Measurements from ENCODE around the gene MSANTD1.
"Not testable (repeated sequence)": the region's sequence is repeated elsewhere in the genome, so short reads cannot be mapped to it uniquely, and the experiment has no call there.

The MSANTD1 gene

GRCh38 chr4:3299976-3300671, 51.2 kb downstream of the MSANTD1 start:
- Histone ChIP-seq H3K4ac (ENCODE audit: low read depth, low read length) (no peak overlapping the region), H3K36me3 (ENCODE audit: control insufficient read depth, insufficient read depth, low read length) (no peaks in the 10 kb centered on the region), H3K18ac (ENCODE audit: low read length) (no peak overlapping the region), H2AK5ac (ENCODE audit: low read length) (no peak overlapping the region), H3K27me3 (ENCODE audit: insufficient read depth, low read length, poor library complexity) (no peaks in the 10 kb centered on the region), H3K4me2 (ENCODE audit: low read length) (no peak overlapping the region), H3K79me1 (ENCODE audit: low read length) (peaks cover 20% of the 10 kb centered on the region), H3K79me2 (ENCODE audit: control insufficient read depth, insufficient read depth, low read length) (peaks cover 3% of the 10 kb centered on the region), H2BK15ac (replicated peaks; ENCODE audit: low read depth) (no peak overlapping the region), H3K9ac (ENCODE audit: low read length) (no peak overlapping the region), H2BK5ac (ENCODE audit: low read length) (no peak overlapping the region), H4K5ac (ENCODE audit: low read length) (no peak overlapping the region), H4K8ac (ENCODE audit: low read depth, low read length) (no peak overlapping the region), H3K4me1 (ENCODE audit: control insufficient read depth, low read depth, low read length) (no peaks in the 10 kb centered on the region), H3K4me3 (ENCODE audit: low read length) (no peak overlapping the region), H3K27ac (ENCODE audit: low read depth, low read length) (no peak overlapping the region), H3K56ac (ENCODE audit: low read length) (no peak overlapping the region), H2BK120ac (ENCODE audit: low read depth, low read length) (no peak overlapping the region), H3K23ac (ENCODE audit: low read length) (no peak overlapping the region)
- no CpG with 5 or more reads among the region's 19 CpGs for WGBS (ENCODE audit: extremely low coverage, insufficient coverage, low lambda C conversion rate)
- DNase-seq = peak; percentile 34

GRCh38 chr4:3300882-3301281, 51.9 kb downstream of the MSANTD1 start:
- not testable (repeated sequence) for H3K36me3 ChIP-seq (ENCODE audit: control insufficient read depth, insufficient read depth, low read length); H3K56ac ChIP-seq (ENCODE audit: low read length); H3K79me2 ChIP-seq (ENCODE audit: control insufficient read depth, insufficient read depth, low read length); H2AK5ac ChIP-seq (ENCODE audit: low read length); H4K5ac ChIP-seq (ENCODE audit: low read length); H2BK15ac ChIP-seq (replicated peaks; ENCODE audit: low read depth); H3K18ac ChIP-seq (ENCODE audit: low read length); DNase-seq; H3K27me3 ChIP-seq (ENCODE audit: insufficient read depth, low read length, poor library complexity); H2BK120ac ChIP-seq (ENCODE audit: low read depth, low read length); H3K23ac ChIP-seq (ENCODE audit: low read length); H3K9ac ChIP-seq (ENCODE audit: low read length); H3K27ac ChIP-seq (ENCODE audit: low read depth, low read length); H2BK5ac ChIP-seq (ENCODE audit: low read length); H3K4me3 ChIP-seq (ENCODE audit: low read length); H3K4ac ChIP-seq (ENCODE audit: low read depth, low read length); H4K8ac ChIP-seq (ENCODE audit: low read depth, low read length); H3K4me1 ChIP-seq (ENCODE audit: control insufficient read depth, low read depth, low read length); H3K4me2 ChIP-seq (ENCODE audit: low read length)
- WGBS (ENCODE audit: extremely low coverage, insufficient coverage, low lambda C conversion rate) = no CpG with 5 or more reads among the region's 15 CpGs
- peaks cover 25% of the 10 kb centered on the region for H3K79me1 ChIP-seq (ENCODE audit: low read length)

GRCh38 chr4:3301450-3302172, 52.7 kb downstream of the MSANTD1 start:
- Histone ChIP-seq H3K4me2 (ENCODE audit: low read length) (no peak overlapping the region), H3K23ac (ENCODE audit: low read length) (no peak overlapping the region), H3K56ac (ENCODE audit: low read length) (no peak overlapping the region), H3K4me3 (ENCODE audit: low read length) (no peak overlapping the region), H3K9ac (ENCODE audit: low read length) (no peak overlapping the region), H2BK15ac (replicated peaks; ENCODE audit: low read depth) (no peak overlapping the region), H3K79me2 (ENCODE audit: control insufficient read depth, insufficient read depth, low read length) (peaks cover 3% of the 10 kb centered on the region), H3K79me1 (ENCODE audit: low read length) (peaks cover 25% of the 10 kb centered on the region), H3K18ac (ENCODE audit: low read length) (no peak overlapping the region), H3K27ac (ENCODE audit: low read depth, low read length) (no peak overlapping the region), H3K27me3 (ENCODE audit: insufficient read depth, low read length, poor library complexity) (no peaks in the 10 kb centered on the region), H2BK120ac (ENCODE audit: low read depth, low read length) (no peak overlapping the region), H4K8ac (ENCODE audit: low read depth, low read length) (no peak overlapping the region), H4K5ac (ENCODE audit: low read length) (no peak overlapping the region), H3K4ac (ENCODE audit: low read depth, low read length) (no peak overlapping the region), H2BK5ac (ENCODE audit: low read length) (no peak overlapping the region), H3K4me1 (ENCODE audit: control insufficient read depth, low read depth, low read length) (no peaks in the 10 kb centered on the region), H2AK5ac (ENCODE audit: low read length) (no peak overlapping the region), H3K36me3 (ENCODE audit: control insufficient read depth, insufficient read depth, low read length) (no peaks in the 10 kb centered on the region)
- DNase-seq = no peak
- WGBS (ENCODE audit: extremely low coverage, insufficient coverage, low lambda C conversion rate) = no CpG with 5 or more reads among the region's 15 CpGs

GRCh38 chr4:3302173-3302785, 53.3 kb downstream of the MSANTD1 start:
- H3K4ac ChIP-seq (ENCODE audit: low read depth, low read length) = no peak overlapping the region
- H3K9ac ChIP-seq (ENCODE audit: low read length) = no peak overlapping the region
- H4K8ac ChIP-seq (ENCODE audit: low read depth, low read length) = no peak overlapping the region
- H3K56ac ChIP-seq (ENCODE audit: low read length) = no peak overlapping the region
- H2BK15ac ChIP-seq (replicated peaks; ENCODE audit: low read depth) = no peak overlapping the region
- no peak overlapping the region for H2AK5ac ChIP-seq (ENCODE audit: low read length)
- no peak overlapping the region for H4K5ac ChIP-seq (ENCODE audit: low read length)
- no peaks in the 10 kb centered on the region for H3K36me3 ChIP-seq (ENCODE audit: control insufficient read depth, insufficient read depth, low read length)
- no peaks in the 10 kb centered on the region for H3K27me3 ChIP-seq (ENCODE audit: insufficient read depth, low read length, poor library complexity)
- no peak overlapping the region for H3K18ac ChIP-seq (ENCODE audit: low read length)
- no peak overlapping the region for H2BK5ac ChIP-seq (ENCODE audit: low read length)
- WGBS (ENCODE audit: extremely low coverage, insufficient coverage, low lambda C conversion rate) = no CpG with 5 or more reads among the region's 17 CpGs
- H2BK120ac ChIP-seq (ENCODE audit: low read depth, low read length) = no peak overlapping the region
- no peak overlapping the region for H3K23ac ChIP-seq (ENCODE audit: low read length)
- H3K79me1 ChIP-seq (ENCODE audit: low read length) = peaks cover 24% of the 10 kb centered on the region
- no peak overlapping the region for H3K4me2 ChIP-seq (ENCODE audit: low read length)
- DNase-seq = no peak
- no peak overlapping the region for H3K4me3 ChIP-seq (ENCODE audit: low read length)
- no peaks in the 10 kb centered on the region for H3K4me1 ChIP-seq (ENCODE audit: control insufficient read depth, low read depth, low read length)
- peaks cover 3% of the 10 kb centered on the region for H3K79me2 ChIP-seq (ENCODE audit: control insufficient read depth, insufficient read depth, low read length)
- no peak overlapping the region for H3K27ac ChIP-seq (ENCODE audit: low read depth, low read length)

- H3K27ac ChIP-seq (ENCODE audit: low read depth, low read length) = no peak overlapping the region
- no peak for DNase-seq
Measured at GRCh38 chr4:3302786-3303564, 54.0 kb downstream of the MSANTD1 start.

More at GRCh38 chr4:3302786-3303564, 54.0 kb downstream of the MSANTD1 start:
- H4K8ac ChIP-seq (ENCODE audit: low read depth, low read length) = no peak overlapping the region
- peaks cover 3% of the 10 kb centered on the region for H3K79me2 ChIP-seq (ENCODE audit: control insufficient read depth, insufficient read depth, low read length)
- H3K4me3 ChIP-seq (ENCODE audit: low read length) = no peak overlapping the region
- no peak overlapping the region for H2BK5ac ChIP-seq (ENCODE audit: low read length)
- no peak overlapping the region for H3K4me2 ChIP-seq (ENCODE audit: low read length)
- H3K23ac ChIP-seq (ENCODE audit: low read length) = no peak overlapping the region
- no peak overlapping the region for H2BK120ac ChIP-seq (ENCODE audit: low read depth, low read length)
- H3K36me3 ChIP-seq (ENCODE audit: control insufficient read depth, insufficient read depth, low read length) = no peaks in the 10 kb centered on the region
- H3K4me1 ChIP-seq (ENCODE audit: control insufficient read depth, low read depth, low read length) = no peaks in the 10 kb centered on the region
- no peak overlapping the region for H3K4ac ChIP-seq (ENCODE audit: low read depth, low read length)
- peaks cover 22% of the 10 kb centered on the region for H3K79me1 ChIP-seq (ENCODE audit: low read length)
- no peak overlapping the region for H2BK15ac ChIP-seq (replicated peaks; ENCODE audit: low read depth)
- H3K9ac ChIP-seq (ENCODE audit: low read length) = no peak overlapping the region
- no CpG with 5 or more reads among the region's 16 CpGs for WGBS (ENCODE audit: extremely low coverage, insufficient coverage, low lambda C conversion rate)
- no peak overlapping the region for H3K18ac ChIP-seq (ENCODE audit: low read length)
- H2AK5ac ChIP-seq (ENCODE audit: low read length) = no peak overlapping the region
- no peak overlapping the region for H3K56ac ChIP-seq (ENCODE audit: low read length)
- H4K5ac ChIP-seq (ENCODE audit: low read length) = no peak overlapping the region
- no peaks in the 10 kb centered on the region for H3K27me3 ChIP-seq (ENCODE audit: insufficient read depth, low read length, poor library complexity)

Data from mesendoderm (in vitro differentiated cells).